SK-N-SH (cell line): ENCODE data around the gene EXOC4. TPM values are rescaled to one million over a fixed set of nuclear protein-coding genes. Genes with fewer than 3 reads are reported as not detected.

ENCODE experiments used
- CHD2 ChIP-seq: fragments of 150-350 bp; IDR thresholded peaks from 2 replicates; pipeline ENCODE4 v1.6.1; 2018; ENCODE audit warnings: low read length; ENCODE audit not compliant: partially characterized antibody
- EP300 ChIP-seq, 2 experiments: IDR thresholded peaks; 2 replicates each; pipeline versions ENCODE4 v1.4.0 to v1.6.1; 2012; ENCODE audit warnings: borderline replicate concordance in 1 of 2, low read depth in 1 of 2, low read length in 1 of 2
- EZH2phosphoT487 ChIP-seq: fragments of 200-600 bp; sonication (generic); IDR thresholded peaks from 2 replicates; pipeline ENCODE4 v1.6.1; 2017; ENCODE audit warnings: low read depth, mixed run types, mild to moderate bottlenecking, antibody characterized with exemption, moderate library complexity, borderline replicate concordance
- FOXM1 ChIP-seq: IDR thresholded peaks from 2 replicates; pipeline ENCODE4 v1.4.0; 2012; ENCODE audit warnings: low read depth, mild to moderate bottlenecking
- IRF3 ChIP-seq: fragments of 150-350 bp; IDR thresholded peaks from 2 replicates; pipeline ENCODE4 v1.6.1; 2016; ENCODE audit warnings: mild to moderate bottlenecking, low read depth, low read length
- JUND ChIP-seq: IDR thresholded peaks from 2 replicates; pipeline ENCODE4 v1.4.0; 2012
- MEF2A ChIP-seq: IDR thresholded peaks from 2 replicates; pipeline ENCODE4 v1.4.0; 2012; ENCODE audit warnings: low read depth, borderline replicate concordance
- NFIC ChIP-seq: IDR thresholded peaks from 2 replicates; pipeline ENCODE4 v1.4.0; 2012; ENCODE audit warnings: borderline replicate concordance
- POLR2AphosphoS5 ChIP-seq: IDR thresholded peaks from 2 replicates; pipeline ENCODE4 v1.6.1; 2012; ENCODE audit warnings: low read depth, low read length
- REST ChIP-seq: IDR thresholded peaks from 2 replicates; pipeline ENCODE4 v1.6.1; 2012; ENCODE audit warnings: mild to moderate bottlenecking, low read depth, low read length, moderate library complexity
- RFX5 ChIP-seq: IDR thresholded peaks from 2 replicates; pipeline ENCODE4 v1.6.1; 2012; ENCODE audit warnings: mild to moderate bottlenecking, improper control_type of control experiment, low read length
- RXRA ChIP-seq: IDR thresholded peaks from 2 replicates; pipeline ENCODE4 v1.4.0; 2012; ENCODE audit warnings: low read depth, mild to moderate bottlenecking, borderline replicate concordance
- SIN3A ChIP-seq: IDR thresholded peaks from 2 replicates; pipeline ENCODE4 v1.6.1; 2012; ENCODE audit warnings: low read depth, mild to moderate bottlenecking, low read length, moderate library complexity, borderline replicate concordance
- SMC3 ChIP-seq: IDR thresholded peaks from 2 replicates; pipeline ENCODE4 v1.6.1; 2012; ENCODE audit warnings: low read depth, low read length, improper control_type of control experiment
- TAF1 ChIP-seq: IDR thresholded peaks from 2 replicates; pipeline ENCODE4 v1.6.1; 2012; ENCODE audit warnings: low read depth, mild to moderate bottlenecking, low read length, moderate library complexity, borderline replicate concordance
- TEAD4 ChIP-seq: IDR thresholded peaks from 2 replicates; pipeline ENCODE4 v1.4.0; 2012; ENCODE audit warnings: mild to moderate bottlenecking, borderline replicate concordance; ENCODE audit not compliant: insufficient read depth
- YY1 ChIP-seq: IDR thresholded peaks from 2 replicates; pipeline ENCODE4 v1.4.0; 2012; ENCODE audit warnings: low read depth, mild to moderate bottlenecking
- polyA plus RNA-seq, 3 experiments: library from polyadenylated mRNA; depleted of rRNA; stranded (reverse); fragments of >200 nt; gene quantifications; 2 replicates each; pipeline ENCODE4 v1.2.3, GENCODE V29; 2012
- TF ChIP-seq, protein P1 (sequence below): fragments of 150-350 bp; IDR thresholded peaks from 2 replicates; pipeline ENCODE4 v1.6.1; 2017; ENCODE audit warnings: antibody characterized with exemption, low read length, low read depth, borderline replicate concordance

The EXOC4 gene
- polyA plus RNA-seq, 1 of the 3 experiments (the other 2 are of a cell fraction): 37.3 TPM

DNA sequence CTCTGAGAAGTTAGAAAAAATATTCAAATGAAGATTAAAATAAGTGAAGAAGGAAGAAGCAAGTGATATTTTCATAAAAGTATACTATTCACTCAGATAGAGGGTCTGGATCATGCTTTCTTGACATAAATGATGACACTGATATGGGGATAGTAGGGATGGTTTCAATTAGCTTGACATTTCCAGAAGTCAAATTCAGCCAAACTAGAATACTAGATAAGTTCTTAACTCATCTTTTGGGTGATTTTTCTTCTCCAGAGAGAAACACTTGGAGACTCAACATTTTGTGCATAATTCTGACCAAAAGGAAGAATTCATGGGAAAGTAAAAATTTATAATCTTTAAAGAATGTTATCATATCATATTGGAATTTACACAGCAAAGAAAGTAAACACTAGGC is 722.3 kb downstream of the EXOC4 start (continued):
- TF ChIP-seq REST (no peak), JUND (no peak), CHD2 (peak; percentile 59), MEF2A (no peak), FOXM1 (no peak), POLR2AphosphoS5 (peak; percentile 44; the same call in 1 of the 2 replicates), YY1 (no peak), NFIC (no peak), EP300 (IDR thresholded peaks at IDR 0.05; ENCODE audit: borderline replicate concordance in 1 of 2, low read depth in 1 of 2, low read length in 1 of 2) (peak in 1 of 2 experiments; percentile 67; a peak in 2 of 4 replicates), TAF1 (no peak), SMC3 (no peak), SIN3A (no peak), EZH2phosphoT487 (no peak), TEAD4 (no peak), IRF3 (no peak), RXRA (no peak), RFX5 (no peak)
- TF ChIP-seq, protein P1, sequence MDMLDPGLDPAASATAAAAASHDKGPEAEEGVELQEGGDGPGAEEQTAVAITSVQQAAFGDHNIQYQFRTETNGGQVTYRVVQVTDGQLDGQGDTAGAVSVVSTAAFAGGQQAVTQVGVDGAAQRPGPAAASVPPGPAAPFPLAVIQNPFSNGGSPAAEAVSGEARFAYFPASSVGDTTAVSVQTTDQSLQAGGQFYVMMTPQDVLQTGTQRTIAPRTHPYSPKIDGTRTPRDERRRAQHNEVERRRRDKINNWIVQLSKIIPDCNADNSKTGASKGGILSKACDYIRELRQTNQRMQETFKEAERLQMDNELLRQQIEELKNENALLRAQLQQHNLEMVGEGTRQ: no peak
